ENCODE results near the gene HIVEP3. TPM values are rescaled to one million over a fixed set of nuclear protein-coding genes. Genes with fewer than 3 reads are reported as not detected.

The HIVEP3 gene
- total RNA-seq, 1 donor from 2014 or later, result 0.37 TPM

DNA sequence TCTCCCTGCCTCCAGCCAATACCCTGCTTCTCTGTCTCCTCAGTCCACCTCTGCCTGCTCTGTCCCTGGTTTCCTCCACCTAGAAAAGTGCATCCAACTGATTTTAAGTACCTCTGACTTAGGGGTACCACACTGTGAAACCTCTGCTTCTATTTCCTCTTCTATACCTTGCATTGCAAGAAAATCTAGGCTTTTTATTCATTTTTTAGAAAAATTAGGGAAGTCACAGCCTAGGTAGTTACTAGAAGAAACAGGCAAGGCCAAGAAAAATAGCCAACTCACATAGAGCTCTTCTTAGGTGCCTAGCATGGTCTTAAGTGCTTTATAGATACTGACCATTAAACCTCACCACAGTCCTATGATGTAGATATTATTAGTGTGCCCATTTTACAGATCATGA lies 39.1 kb downstream of the HIVEP3 start:
- Histone ChIP-seq H3K4me2 (no peak overlapping the region), H3K79me2 (ENCODE audit: low read depth) (no peaks in the 10 kb centered on the region), H3K9me3 (ENCODE audit: low read depth) (no peaks in the 10 kb centered on the region), H3K9ac (no peak overlapping the region), H2AFZ (replicated peaks) (no peak overlapping the region), H3K4me1 (peaks cover 23% of the 10 kb centered on the region), H3K4me3 (no peak overlapping the region), H3K27ac (no peak overlapping the region), H3K36me3 (no peaks in the 10 kb centered on the region), H4K20me1 (ENCODE audit: low read depth) (no peaks in the 10 kb centered on the region), H3F3A (ENCODE audit: low read depth) (peaks cover 12% of the 10 kb centered on the region), H3K27me3 (no peaks in the 10 kb centered on the region)
- peaks cover 6% of the 10 kb centered on the region for H3K27me3 Mint-ChIP-seq (ENCODE audit: insufficient read depth, low read depth)
- H3K27ac Mint-ChIP-seq, result no peak overlapping the region
- H3K36me3 Mint-ChIP-seq, result no peaks in the 10 kb centered on the region
- peaks cover 40% of the 10 kb centered on the region for H3K4me1 Mint-ChIP-seq
- no peaks in the 10 kb centered on the region for H3K9me3 Mint-ChIP-seq
- no peak overlapping the region for H3K4me3 Mint-ChIP-seq
- TF ChIP-seq, protein P1, sequence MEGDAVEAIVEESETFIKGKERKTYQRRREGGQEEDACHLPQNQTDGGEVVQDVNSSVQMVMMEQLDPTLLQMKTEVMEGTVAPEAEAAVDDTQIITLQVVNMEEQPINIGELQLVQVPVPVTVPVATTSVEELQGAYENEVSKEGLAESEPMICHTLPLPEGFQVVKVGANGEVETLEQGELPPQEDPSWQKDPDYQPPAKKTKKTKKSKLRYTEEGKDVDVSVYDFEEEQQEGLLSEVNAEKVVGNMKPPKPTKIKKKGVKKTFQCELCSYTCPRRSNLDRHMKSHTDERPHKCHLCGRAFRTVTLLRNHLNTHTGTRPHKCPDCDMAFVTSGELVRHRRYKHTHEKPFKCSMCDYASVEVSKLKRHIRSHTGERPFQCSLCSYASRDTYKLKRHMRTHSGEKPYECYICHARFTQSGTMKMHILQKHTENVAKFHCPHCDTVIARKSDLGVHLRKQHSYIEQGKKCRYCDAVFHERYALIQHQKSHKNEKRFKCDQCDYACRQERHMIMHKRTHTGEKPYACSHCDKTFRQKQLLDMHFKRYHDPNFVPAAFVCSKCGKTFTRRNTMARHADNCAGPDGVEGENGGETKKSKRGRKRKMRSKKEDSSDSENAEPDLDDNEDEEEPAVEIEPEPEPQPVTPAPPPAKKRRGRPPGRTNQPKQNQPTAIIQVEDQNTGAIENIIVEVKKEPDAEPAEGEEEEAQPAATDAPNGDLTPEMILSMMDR (IDR thresholded peaks at IDR 0.05), result no peak
- TF ChIP-seq EZH2phosphoT487 (IDR thresholded peaks at IDR 0.05) (no peak), EZH2 (IDR thresholded peaks at IDR 0.05) (no peak)
- DNase-seq (ENCODE audit: low spot score), result no peak

GRCh38 chr1:41878911-41879310 lies 39.8 kb downstream of the HIVEP3 start:
- TF ChIP-seq EZH2phosphoT487 (IDR thresholded peaks at IDR 0.05) (no peak), EZH2 (IDR thresholded peaks at IDR 0.05) (no peak)
- TF ChIP-seq, protein P1 (IDR thresholded peaks at IDR 0.05), result no peak
- Histone ChIP-seq H3K9me3 (ENCODE audit: low read depth) (no peaks in the 10 kb centered on the region), H3F3A (ENCODE audit: low read depth) (peaks cover 19% of the 10 kb centered on the region), H2AFZ (replicated peaks) (no peak overlapping the region), H3K4me3 (no peak overlapping the region), H3K79me2 (ENCODE audit: low read depth) (no peaks in the 10 kb centered on the region), H3K4me2 (no peak overlapping the region), H3K27me3 (no peaks in the 10 kb centered on the region), H3K9ac (no peak overlapping the region), H3K27ac (no peak overlapping the region), H3K36me3 (no peaks in the 10 kb centered on the region), H4K20me1 (ENCODE audit: low read depth) (no peaks in the 10 kb centered on the region), H3K4me1 (peaks cover 30% of the 10 kb centered on the region)
- Mint-ChIP-seq H3K27me3 (ENCODE audit: insufficient read depth, low read depth) (peaks cover 6% of the 10 kb centered on the region), H3K36me3 (no peaks in the 10 kb centered on the region), H3K9me3 (no peaks in the 10 kb centered on the region), H3K27ac (peak overlapping the region; percentile 11), H3K4me1 (peaks cover 47% of the 10 kb centered on the region), H3K4me3 (no peak overlapping the region)
- DNase-seq (ENCODE audit: low spot score), result no peak

- Histone ChIP-seq H3K9me3 (ENCODE audit: low read depth) (no peaks in the 10 kb centered on the region), H3K27me3 (no peaks in the 10 kb centered on the region), H3K4me3 (no peak overlapping the region), H3K27ac (no peak overlapping the region), H3K4me1 (peaks cover 34% of the 10 kb centered on the region), H3K36me3 (no peaks in the 10 kb centered on the region), H3F3A (ENCODE audit: low read depth) (peaks cover 23% of the 10 kb centered on the region), H2AFZ (replicated peaks) (no peak overlapping the region), H3K4me2 (no peak overlapping the region), H4K20me1 (ENCODE audit: low read depth) (no peaks in the 10 kb centered on the region), H3K9ac (no peak overlapping the region), H3K79me2 (ENCODE audit: low read depth) (no peaks in the 10 kb centered on the region)
- no peak for TF ChIP-seq EZH2 (IDR thresholded peaks at IDR 0.05)
- no peak for TF ChIP-seq EZH2phosphoT487 (IDR thresholded peaks at IDR 0.05)
- TF ChIP-seq, protein P1 (IDR thresholded peaks at IDR 0.05), result no peak
- Mint-ChIP-seq H3K27ac (no peak overlapping the region), H3K9me3 (no peaks in the 10 kb centered on the region), H3K27me3 (ENCODE audit: insufficient read depth, low read depth) (peaks cover 6% of the 10 kb centered on the region), H3K4me1 (peaks cover 49% of the 10 kb centered on the region), H3K4me3 (no peak overlapping the region), H3K36me3 (no peaks in the 10 kb centered on the region)
- no peak for DNase-seq (ENCODE audit: low spot score)
These were observed 40.2 kb downstream of the HIVEP3 start for GRCh38 chr1:41878495-41878894.
